Mesothelial cell of epicardium (in vitro differentiated cells): ENCODE measurements around the gene MXD4. TPM values are rescaled to one million over a fixed set of nuclear protein-coding genes. Genes with fewer than 3 reads are reported as not detected.

ENCODE experiments used
- DNase-seq, 2 experiments: peaks; one replicate each; pipeline ENCODE4 v3.0.0; 2021; ENCODE audit warnings: low spot score in 2 of 2; ENCODE audit not compliant: unreplicated experiment in 2 of 2
- H3K27ac Mint-ChIP-seq: 2 replicates; pipeline ENCODE4 v1.8.0; 2021; ENCODE audit warnings: mixed read lengths
- H3K27me3 Mint-ChIP-seq: 2 replicates; pipeline ENCODE4 v1.8.0; 2021; ENCODE audit warnings: low read depth, mixed read lengths
- H3K36me3 Mint-ChIP-seq: 2 replicates; pipeline ENCODE4 v1.8.0; 2021; ENCODE audit warnings: mixed read lengths
- H3K4me1 Mint-ChIP-seq: 2 replicates; pipeline ENCODE4 v1.8.0; 2021; ENCODE audit warnings: mixed read lengths
- H3K4me3 Mint-ChIP-seq: 2 replicates; pipeline ENCODE4 v1.8.0; 2021; ENCODE audit warnings: mild to moderate bottlenecking, moderate library complexity, mixed read lengths
- H3K9me3 Mint-ChIP-seq: 2 replicates; pipeline ENCODE4 v1.8.0; 2021; ENCODE audit warnings: mixed read lengths
- total RNA-seq: library from RNA; stranded (reverse); gene quantifications from 3 replicates; pipeline ENCODE4 v1.2.1, GENCODE V29; 2021
- TF ChIP-seq, protein P1 (sequence below): fragments of 200-600 bp; sonication (generic); IDR thresholded peaks from one replicate; pipeline ENCODE4 v1.5.0; 2021; ENCODE audit warnings: antibody characterized with exemption; ENCODE audit not compliant: unreplicated experiment

The MXD4 gene
- total RNA-seq, 1 donor from 2014 or later = 104 TPM

GRCh38 chr4:2267841-2268240 is 5.9 kb upstream of the MXD4 start:
- H3K9me3 Mint-ChIP-seq = no peaks in the 10 kb centered on the region
- TF ChIP-seq, protein P1, sequence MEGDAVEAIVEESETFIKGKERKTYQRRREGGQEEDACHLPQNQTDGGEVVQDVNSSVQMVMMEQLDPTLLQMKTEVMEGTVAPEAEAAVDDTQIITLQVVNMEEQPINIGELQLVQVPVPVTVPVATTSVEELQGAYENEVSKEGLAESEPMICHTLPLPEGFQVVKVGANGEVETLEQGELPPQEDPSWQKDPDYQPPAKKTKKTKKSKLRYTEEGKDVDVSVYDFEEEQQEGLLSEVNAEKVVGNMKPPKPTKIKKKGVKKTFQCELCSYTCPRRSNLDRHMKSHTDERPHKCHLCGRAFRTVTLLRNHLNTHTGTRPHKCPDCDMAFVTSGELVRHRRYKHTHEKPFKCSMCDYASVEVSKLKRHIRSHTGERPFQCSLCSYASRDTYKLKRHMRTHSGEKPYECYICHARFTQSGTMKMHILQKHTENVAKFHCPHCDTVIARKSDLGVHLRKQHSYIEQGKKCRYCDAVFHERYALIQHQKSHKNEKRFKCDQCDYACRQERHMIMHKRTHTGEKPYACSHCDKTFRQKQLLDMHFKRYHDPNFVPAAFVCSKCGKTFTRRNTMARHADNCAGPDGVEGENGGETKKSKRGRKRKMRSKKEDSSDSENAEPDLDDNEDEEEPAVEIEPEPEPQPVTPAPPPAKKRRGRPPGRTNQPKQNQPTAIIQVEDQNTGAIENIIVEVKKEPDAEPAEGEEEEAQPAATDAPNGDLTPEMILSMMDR = no peak
- H3K27ac Mint-ChIP-seq = no peak overlapping the region
- peaks cover 7% of the 10 kb centered on the region for H3K4me1 Mint-ChIP-seq
- no peaks in the 10 kb centered on the region for H3K36me3 Mint-ChIP-seq
- H3K27me3 Mint-ChIP-seq = no peaks in the 10 kb centered on the region
- no peak for DNase-seq
- H3K4me3 Mint-ChIP-seq = no peak overlapping the region

- no peaks in the 10 kb centered on the region for H3K27me3 Mint-ChIP-seq
- TF ChIP-seq, protein P1 = no peak
- no peak overlapping the region for H3K27ac Mint-ChIP-seq
- H3K4me1 Mint-ChIP-seq = peaks cover 7% of the 10 kb centered on the region
- H3K4me3 Mint-ChIP-seq = no peak overlapping the region
- no peaks in the 10 kb centered on the region for H3K9me3 Mint-ChIP-seq
- no peaks in the 10 kb centered on the region for H3K36me3 Mint-ChIP-seq
- no peak for DNase-seq
Measured at GRCh38 chr4:2267320-2267811, 5.5 kb upstream of the MXD4 start.

DNA sequence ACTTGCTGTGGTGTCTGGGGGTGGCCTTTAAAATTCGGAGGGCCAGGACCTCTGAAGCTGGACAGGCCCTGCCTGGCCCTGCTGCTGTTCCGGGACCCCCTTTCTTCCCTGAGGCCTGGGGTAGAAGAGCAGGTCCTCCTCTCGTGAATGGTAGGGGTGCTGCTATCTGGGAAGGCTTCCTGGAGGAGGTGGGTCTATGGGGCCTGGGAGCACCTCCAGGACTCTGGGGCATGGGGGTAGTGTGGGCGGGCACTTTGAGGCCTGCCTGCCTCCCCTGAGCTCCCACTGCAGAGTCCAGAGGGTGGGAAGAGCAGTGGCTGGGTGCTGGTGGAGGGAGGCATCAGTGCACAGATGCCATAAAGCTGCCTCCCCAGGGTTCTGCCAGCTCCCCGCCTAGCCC is 4.9 kb upstream of the MXD4 start:
- no peak overlapping the region for H3K4me3 Mint-ChIP-seq
- peaks cover 7% of the 10 kb centered on the region for H3K4me1 Mint-ChIP-seq
- DNase-seq = no peak
- no peaks in the 10 kb centered on the region for H3K36me3 Mint-ChIP-seq
- H3K27ac Mint-ChIP-seq = no peak overlapping the region
- TF ChIP-seq, protein P1 = no peak
- no peaks in the 10 kb centered on the region for H3K9me3 Mint-ChIP-seq
- H3K27me3 Mint-ChIP-seq = no peaks in the 10 kb centered on the region

GRCh38 chr4:2266181-2266580 is 4.3 kb upstream of the MXD4 start:
- H3K4me3 Mint-ChIP-seq = no peak overlapping the region

DNA sequence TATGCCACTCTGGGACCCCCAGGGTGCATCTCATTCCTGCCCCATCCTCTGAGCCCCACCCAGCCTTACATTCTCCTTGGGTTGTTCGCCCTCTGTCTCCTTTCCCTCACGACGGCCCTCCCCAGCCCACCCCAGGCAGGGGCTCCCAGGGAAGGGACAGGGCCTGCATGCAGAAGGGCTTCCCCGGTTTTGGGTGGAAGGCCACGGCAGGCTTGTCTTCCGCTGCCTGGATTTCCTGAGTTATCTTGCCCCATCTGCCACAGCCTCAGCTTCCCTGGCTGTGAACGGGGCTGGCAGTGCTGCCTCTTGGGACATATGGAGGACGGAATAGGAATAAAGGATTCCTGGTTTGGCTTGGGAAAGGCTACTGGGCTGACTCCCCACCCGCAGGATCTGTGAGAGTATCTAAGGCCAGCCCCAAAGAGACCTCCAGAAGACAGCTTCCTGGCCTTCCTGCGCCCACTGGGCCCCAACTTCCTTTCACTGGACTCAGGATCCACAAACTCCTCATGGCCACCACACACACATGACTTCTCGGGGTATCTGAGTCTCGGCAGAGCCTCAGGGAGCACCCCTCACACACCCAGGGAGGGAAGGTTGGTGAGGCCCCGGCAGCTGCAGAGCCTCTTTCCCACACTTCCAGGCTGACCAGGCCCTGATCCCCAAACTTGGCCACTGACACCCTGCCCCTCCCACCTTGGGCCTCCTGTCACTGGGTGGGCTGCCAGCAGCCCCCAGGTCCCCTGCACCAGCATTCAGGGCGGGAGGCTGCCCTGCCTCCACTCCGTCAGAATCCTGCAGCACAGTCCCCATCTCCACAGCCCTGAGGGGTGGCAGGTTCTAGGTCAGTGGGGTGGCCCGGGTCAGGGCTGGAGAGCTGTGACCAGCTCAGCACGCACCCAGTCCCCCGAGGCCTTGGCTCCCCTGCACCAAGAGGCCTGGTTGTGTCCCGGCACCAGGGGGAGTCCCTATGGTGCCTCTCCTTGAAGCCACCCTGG is 3.5 kb upstream of the MXD4 start:
- Mint-ChIP-seq H3K27ac (no peak overlapping the region), H3K9me3 (no peaks in the 10 kb centered on the region), H3K4me3 (no peak overlapping the region), H3K4me1 (peaks cover 7% of the 10 kb centered on the region), H3K27me3 (no peaks in the 10 kb centered on the region), H3K36me3 (no peaks in the 10 kb centered on the region)
- DNase-seq = no peak
- TF ChIP-seq, protein P1 = no peak

More at GRCh38 chr4:2266181-2266580, 4.3 kb upstream of the MXD4 start:
- Mint-ChIP-seq H3K27me3 (no peaks in the 10 kb centered on the region), H3K4me1 (peaks cover 7% of the 10 kb centered on the region), H3K27ac (no peak overlapping the region), H3K36me3 (no peaks in the 10 kb centered on the region), H3K9me3 (no peaks in the 10 kb centered on the region)
- no peak for DNase-seq
- TF ChIP-seq, protein P1 = no peak
